HG02759 (cell line): ENCODE results near the gene GARNL3.
A peak's percentile ranks its signal among the peaks of the same experiment; 100 is the strongest.

Source experiments
- ATAC-seq: cut with Tn5 transposase; IDR thresholded peaks from one replicate; pipeline ENCODE4 v1.9.1; 2021; ENCODE audit warnings: mild to moderate bottlenecking, moderate library complexity; ENCODE audit not compliant: unreplicated experiment

The GARNL3 gene

DNA sequence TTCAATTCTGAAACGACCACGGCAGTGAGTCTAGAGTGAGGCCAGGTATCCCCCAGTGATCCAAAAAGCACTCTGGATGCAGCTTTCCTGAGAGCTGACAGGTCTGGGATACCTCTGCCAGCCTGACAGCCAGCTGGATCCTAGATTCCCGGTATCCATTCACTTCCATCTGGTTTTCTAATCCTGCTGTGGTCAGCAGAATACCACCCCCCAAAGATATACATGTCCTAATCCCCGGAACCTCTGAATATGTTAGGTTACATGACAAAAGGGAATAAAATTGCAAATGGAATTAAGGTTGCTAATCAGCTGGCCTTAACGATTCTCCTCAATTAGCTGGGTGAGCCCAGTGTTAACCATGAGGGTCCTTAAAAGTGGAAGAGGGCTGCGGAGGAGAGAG, 158.2 kb downstream of the GARNL3 start:
- no peak for ATAC-seq

DNA sequence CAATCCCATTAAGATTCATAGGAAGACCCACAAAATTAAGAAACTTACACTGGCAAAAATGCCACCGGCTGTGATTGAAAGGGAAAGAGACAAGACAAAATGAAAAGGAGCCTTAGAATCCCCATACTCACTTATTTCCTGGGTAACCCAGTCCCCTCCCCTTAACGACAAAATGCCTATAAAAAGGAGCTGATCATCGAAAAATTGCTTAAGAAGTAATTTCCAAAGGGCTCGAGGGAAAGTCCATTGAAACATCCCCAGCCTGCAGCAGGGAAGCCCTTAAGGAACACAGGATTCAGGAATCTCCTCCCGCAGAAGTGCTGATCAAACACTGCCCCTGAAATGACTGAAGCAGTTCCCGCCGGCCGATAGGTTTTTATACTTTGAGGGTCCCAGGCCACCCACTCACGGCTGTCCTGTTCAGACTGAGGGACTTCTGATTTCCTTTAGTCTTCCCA, 158.9 kb downstream of the GARNL3 start:
- ATAC-seq = no peak

DNA sequence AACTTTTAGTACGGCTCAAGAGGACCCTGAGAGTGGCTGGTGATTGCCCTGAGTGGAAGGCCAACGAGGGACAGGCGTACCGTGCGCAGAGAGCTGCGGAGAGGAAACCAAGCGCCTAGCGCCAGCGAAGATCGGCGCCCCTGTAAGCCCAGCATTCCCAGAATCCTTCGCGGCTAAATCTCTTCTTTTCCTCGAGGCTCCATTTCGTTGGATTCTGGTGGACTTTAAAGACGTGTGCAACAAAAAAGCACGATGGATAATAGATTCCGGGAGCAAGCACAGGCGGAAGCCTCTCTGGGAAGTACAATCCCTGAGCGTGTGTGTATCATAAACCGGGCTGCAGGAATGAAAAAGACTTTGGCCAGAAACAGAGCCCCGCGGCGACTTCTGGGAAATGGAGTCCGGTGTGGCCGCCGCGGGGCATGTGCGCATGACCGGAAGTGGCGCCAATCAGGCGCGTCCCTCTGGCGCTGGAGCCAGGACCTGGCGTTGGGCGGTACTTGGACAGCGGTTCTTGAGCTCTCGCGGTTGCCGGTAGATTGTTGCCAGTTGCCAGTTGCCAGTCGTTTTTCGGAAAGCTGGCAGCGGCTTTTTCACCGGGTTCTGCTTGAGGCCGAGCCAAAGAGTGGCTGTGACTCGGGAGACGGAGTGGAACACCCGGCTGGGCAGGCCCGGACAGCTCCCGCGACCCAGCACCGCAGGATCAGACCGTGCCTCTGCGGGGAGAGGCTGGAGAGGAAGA, 159.5 kb downstream of the GARNL3 start, which contains the start of gene ZNF79:
Gene ZNF79, plus strand, starts transcription at position 449 of the 742 bp plus-strand sequence. CDS start 406 bp downstream, outside the sequence.
- peak; percentile 90 for ATAC-seq

- ATAC-seq = no peak
Observed at GRCh38 chr9:127424676-127424999, 160.1 kb downstream of the GARNL3 start.

GRCh38 chr9:127426756-127427155, 162.2 kb downstream of the GARNL3 start:
- ATAC-seq = no peak

- no peak for ATAC-seq
Observed at GRCh38 chr9:127428348-127428747, 163.8 kb downstream of the GARNL3 start.

GRCh38 chr9:127430415-127430814, 165.8 kb downstream of the GARNL3 start:
- ATAC-seq = no peak

DNA sequence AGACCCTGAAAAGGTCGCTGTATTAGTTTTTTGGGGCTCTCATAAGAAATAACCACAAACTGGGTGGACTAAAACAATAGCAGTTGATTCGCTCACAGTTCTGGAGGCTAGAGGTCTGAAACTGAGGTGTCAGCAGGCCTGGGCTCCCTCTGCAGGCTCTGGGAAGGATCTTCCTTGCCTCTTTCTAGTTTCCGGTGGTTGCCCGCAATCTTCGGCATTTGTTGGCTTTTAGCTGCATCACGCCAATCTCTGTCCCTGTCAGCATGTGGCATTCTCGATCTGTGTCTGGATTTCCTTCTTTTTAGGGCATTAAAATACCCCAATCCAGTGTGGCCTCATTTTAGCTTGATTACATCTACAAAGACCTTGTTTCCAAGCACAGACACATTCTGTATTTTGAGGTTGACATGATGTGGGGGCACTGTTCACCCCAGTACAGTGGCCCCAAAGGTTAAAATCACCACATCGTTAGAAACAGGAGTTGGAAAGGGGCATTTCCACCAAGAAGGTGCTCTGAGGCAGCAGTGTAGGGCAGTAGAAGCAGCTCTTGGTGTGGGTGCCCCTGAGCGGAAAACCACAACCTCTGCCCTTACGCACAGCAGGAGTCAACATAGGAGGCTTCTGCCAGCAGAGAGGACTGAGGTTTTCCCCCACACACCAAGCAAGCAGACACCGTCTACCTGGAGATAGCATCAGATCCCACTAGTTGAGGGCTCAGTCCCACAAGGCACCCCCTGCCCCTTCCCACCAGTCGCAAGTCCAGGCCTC, 173.1 kb downstream of the GARNL3 start:
- ATAC-seq = no peak

GRCh38 chr9:127438394-127438793, 173.8 kb downstream of the GARNL3 start:
- ATAC-seq = no peak
